Stimulated activated CD4-positive, alpha-beta T cell treated with anti-CD3 and anti-CD28 coated beads, Interleukin-12 subunit alpha, Interleukin-12 subunit beta, amount 100 ng/mL, for 48 hours (primary cell): ENCODE data around the gene LARP4.

Experiments
- DNase-seq, 3 donors: peaks; one replicate each; pipeline ENCODE4 v3.0.0-alpha.2; 2020; ENCODE audit warnings: low read depth in 2 of 3, low spot score in 1 of 3

LARP4 gene

DNA sequence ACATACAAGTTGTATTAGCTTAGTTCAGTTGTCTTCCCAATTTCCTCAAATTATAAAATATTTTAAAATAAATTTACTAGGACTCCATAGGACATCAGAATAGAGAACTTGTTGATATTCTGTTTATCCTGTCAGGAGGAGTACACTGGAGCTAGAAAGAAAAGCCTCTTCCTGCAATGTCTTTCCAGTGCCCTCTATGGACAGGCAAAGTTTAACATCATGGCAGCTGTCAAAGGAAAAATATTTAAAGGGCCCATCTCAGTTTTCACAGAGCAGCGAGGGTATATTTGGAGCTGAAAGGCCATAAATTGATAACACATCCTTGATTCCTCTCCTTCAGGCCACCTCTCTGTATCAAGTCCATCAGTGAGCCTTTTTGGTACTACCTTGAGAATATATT, 123.1 kb downstream of the LARP4 start:
- no peak for DNase-seq

GRCh38 chr12:50524621-50525020, 123.9 kb downstream of the LARP4 start:
- DNase-seq, result no peak

- no peak for DNase-seq
Observed at GRCh38 chr12:50525422-50525821, 124.7 kb downstream of the LARP4 start.

GRCh38 chr12:50527359-50527726, 126.7 kb downstream of the LARP4 start:
- no peak for DNase-seq

- DNase-seq, result no peak
Observed at GRCh38 chr12:50528800-50529199, 128.1 kb downstream of the LARP4 start.

DNA sequence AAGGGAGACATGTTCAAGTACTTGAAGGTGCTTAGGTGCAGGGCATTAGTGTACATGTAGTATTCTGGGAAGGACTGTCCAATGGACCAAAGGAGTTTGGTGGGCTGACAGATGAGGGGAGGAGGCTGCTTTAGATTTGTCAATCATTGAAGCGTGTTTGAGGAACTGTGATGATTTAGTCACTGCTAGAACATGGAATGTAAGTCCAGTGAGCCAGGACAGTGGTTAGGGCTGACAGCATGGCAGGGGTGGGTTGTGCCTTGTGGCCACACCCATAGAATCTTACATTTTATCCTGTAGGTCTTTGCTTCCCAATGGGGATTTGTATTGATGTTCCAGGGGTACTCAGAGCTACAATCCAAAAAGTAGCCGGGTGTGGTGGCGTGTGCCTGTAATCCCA, 128.7 kb downstream of the LARP4 start:
- DNase-seq, result no peak
